NK-92 treated with Interleukin-12 subunit alpha and Interleukin-12 subunit beta, amount 100 ng/mL, for 24 hours (cell line): ENCODE measurements around the gene MTUS2.
"Not testable (repeated sequence)": the region's sequence is repeated elsewhere in the genome, so short reads cannot be mapped to it uniquely, and the experiment has no call there.

Experiments
- DNase-seq: peaks from one replicate; lab custom pipeline; 2025; lab: John Stamatoyannopoulos, UW

The MTUS2 gene

DNA sequence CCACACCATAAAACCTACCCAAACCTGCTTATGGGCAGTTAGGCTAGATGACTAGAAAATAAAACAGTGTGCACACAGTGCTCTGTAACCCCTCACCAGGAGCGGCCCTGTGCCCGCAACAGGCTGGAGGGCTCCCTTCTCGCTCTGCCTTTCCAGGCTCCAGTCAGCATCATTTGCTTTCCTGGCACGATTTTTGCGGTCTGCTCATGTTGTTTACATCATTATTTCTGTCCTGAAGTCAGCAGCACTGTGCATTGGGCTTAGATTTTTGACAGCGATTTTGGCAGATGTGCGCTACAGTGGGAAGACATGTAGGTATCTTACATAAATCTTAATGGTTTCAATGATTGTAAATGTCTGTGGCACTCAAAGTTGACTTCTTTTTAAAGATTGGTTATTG is 344.0 kb downstream of the MTUS2 start:
- DNase-seq, result no peak

DNA sequence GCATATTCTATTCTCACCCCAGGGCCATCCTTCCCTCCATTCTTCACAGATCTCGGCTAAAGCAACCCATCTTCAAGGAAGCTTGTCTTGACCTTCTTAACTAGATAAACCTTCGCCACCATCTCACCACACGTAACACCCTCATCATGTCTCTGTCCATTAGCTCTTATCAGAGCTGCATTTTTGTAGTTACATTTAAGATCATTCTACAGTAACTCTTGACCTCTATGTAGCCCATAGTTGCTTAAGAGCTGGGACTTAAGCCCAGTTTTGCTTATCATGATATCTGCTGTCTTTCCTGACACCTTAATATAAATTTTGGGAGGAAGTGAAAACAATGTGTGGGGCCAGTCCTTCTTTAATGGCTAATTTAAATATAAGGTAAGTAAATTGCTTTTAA is 345.1 kb downstream of the MTUS2 start:
- no peak for DNase-seq

DNA sequence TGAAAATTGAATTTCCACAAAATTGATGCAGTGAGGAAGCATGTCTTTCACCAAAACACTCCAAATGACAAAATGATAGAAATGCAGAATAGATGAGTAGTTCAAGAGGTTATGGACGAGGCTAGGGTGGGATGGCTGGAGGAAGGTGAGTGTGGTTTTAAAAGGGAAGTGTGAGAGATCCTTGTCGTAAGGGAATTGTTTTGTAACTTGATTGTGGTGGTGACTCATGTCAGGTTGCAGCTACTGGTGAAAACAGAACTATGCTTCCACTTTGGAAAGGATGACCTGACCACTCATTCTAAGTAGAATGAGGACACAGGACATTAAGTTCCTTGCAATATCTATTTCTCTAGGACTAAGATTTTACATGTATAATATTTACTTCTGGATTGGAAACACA is 345.7 kb downstream of the MTUS2 start:
- DNase-seq, result no peak

DNA sequence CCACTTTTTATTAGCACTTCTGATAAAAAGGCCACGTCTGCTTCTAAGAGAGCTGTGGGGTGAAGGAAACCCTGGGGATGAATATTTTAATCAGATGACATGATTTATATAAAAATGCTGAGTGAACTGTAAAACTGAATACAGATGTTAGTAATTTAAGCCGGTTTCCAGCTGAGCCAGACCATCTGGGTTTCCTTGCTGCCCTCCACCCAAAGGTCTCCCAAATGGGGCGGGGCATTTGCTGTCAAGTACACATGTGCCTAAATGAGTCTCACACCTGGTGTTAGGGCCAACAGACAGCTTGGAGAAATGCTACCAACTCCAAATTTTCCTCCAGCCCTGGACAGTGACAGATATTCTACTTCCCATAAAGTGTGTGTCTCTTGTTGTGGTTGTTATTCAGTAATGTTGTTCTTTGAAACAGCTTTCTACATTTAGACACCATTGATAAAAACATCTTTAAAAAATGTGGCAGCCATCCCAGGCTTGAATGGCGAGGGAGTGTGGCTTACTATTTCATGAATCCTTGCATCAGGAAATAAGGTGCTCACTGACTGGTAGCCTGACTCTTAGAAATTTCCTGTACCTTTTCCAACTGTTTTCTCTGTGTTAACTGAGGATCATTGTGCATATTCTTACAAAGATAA is 350.4 kb downstream of the MTUS2 start:
- no peak for DNase-seq

DNA sequence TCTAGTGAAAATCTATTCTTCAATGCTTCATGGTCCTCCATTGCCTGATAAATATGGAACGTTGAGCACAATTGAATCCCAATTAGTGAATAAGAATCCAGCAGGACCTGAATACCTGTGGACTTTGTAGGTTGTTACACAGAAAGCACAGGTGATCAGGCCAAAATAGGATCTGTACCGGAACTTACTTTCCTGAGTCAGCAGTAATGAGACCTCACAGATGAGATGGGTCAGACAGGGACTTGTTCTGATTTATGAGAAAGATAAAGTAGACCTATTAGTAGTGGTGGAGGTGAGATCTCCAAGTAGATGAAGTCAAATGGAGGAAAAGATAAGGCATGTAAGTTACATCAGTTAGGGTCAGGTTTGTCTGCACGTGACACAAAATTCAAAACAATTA is 351.1 kb downstream of the MTUS2 start:
- DNase-seq, result no peak

DNA sequence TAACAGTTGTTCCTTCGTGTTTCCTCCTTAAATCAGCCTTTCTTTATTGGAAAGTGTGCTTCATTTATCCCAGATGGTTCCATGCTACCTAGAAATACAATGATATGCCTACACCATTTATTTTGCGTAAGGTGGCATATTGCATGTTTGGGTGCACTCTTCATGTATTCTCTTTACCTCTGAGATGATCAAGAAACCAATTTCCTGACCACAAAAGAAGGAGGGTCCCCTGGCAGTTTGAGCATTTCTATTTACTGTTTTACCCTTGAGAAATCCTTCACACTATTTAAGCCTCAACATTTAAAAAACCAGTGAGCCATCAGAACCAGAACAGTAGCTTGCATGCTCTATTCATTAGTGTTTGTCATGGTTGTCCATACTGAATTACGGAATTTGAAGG is 354.0 kb downstream of the MTUS2 start:
- DNase-seq, result no peak

DNA sequence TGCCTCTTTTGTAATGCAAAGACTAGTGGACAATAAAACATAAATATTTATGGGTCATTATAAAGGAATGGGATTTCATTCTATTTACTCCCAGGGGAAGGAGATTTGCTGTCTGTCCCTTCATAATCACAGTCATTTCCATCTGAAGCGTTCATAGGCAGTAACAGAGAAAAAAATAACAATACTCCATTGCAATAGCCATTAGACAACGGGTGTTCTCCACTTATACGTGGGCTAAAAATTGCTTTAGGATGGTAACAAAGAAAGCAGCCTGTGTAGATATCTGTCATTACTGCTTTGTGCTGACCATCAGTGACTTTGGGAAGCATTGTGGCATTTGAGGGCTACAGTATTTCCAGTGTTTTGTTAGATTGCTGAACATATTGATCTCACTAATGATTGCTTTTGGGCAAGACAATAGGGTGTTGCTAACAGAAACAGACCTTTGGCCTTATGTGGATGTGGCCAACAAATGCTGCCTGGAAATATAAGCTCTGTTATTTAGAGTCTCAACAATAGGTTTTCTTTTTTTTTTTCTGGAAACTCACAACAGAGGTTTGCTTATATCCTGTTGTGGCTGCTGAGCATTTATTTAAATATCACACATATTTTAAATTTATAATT is 355.2 kb downstream of the MTUS2 start:
- DNase-seq, result no peak

DNA sequence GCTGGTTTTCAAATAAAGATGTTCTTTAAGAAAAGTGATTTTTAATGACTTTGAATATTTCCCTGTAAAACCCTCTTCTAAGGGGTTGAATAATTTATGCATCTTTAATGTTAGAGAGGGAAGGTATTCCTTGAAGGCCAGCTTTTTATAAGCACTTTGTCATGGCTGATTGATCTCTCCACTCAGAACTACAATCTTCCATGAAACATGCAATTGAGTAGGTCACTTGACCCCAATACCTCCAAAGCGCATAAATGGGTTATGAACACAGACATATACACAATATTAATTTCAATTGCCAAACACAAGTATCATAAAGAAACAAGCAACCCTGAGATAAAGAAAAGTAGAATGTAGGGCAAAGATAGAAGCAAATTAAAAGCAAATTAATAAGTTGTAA is 359.9 kb downstream of the MTUS2 start:
- DNase-seq, result no peak

DNA sequence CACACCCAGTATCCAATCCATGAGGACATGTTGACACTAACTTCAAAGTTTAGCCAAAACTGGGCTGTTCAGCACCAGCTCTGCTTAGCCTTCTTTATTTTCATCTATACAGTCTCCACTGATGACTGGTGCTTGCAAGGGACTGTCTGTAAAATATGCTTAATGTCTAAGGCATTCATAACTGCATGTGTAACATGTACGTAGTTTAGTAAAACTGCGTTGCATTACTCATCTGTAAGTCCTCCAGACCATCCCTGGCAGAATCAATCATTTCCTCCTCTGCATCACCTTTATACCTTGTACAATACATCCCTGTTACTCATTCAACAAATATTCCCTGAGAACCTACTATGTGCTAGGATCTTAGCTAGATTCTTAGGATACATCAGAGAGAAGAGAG is 362.1 kb downstream of the MTUS2 start:
- no peak for DNase-seq

DNA sequence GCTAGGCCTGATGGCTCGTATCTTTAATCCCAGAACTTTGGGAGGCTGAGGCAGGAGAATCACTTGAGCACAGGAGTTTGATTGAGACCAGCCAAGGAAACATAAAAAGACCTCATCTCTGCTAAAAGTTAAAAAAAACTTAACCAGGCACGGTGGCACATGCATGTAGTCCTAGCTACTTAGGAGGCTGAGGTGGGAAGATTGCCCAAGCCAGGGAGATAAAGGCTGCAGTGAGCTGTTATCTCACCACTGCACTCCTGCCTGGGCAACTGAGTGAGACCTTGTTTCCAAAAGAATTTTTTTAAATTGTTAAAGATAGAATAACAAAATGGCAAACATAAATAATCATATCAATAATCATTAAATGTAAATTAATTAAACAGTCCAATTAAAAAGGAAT is 365.8 kb downstream of the MTUS2 start:
- DNase-seq, result no peak

DNA sequence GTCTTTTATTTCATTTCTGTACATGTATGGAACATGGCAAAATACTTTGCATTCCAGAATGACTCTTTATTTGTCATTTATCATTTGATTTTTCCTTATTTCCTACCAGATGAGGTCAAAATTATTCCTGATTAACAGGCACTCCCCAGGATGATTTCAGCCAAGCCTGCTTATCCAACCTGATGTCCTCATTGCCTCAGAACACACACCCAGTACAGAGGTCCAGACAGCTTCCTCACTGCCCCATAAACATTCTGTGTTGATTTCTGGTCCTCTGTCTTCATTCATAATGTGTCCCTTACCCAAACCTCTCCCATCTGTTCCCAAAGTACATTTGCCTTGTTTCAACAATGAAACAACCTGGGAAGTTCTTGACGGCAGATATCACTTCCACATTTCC is 367.4 kb downstream of the MTUS2 start:
- no peak for DNase-seq

DNA sequence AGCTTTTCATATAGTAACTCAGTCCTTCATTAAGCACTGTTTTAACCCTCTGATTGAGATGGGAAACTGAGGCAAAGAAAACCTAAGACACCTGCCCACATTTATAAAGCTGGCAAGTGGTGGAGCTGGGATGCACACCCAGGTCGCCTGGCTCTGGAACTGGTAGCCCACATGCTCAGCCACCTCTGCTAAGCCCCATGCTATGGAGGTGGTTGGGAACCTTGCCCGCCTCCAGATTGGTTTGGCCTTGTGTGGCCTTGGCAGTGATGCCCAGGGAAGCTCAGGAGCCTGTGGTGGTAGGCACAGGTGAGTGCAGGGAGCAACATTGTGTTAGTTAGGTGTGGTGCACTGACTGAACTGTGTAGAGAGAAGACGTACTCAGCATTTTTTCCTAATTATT is 370.2 kb downstream of the MTUS2 start:
- DNase-seq, result no peak

DNA sequence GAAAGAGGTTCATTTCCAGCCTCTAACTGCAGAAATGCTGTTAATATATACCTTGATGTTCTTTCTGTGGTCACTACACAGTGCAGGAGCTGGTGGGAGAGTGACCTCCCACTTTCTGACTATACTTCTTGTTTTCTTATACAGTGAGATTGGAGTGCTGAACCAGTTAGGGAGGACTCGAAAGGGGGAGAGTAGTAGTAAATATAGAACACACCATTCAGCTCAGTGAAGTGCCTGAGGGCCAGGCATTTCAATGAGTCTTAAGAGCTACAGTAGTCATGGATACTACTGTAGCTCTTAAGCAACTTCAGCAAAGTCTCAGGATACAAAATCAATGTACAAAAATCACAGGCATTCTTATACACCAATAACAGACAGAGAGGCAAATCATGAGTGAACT is 372.9 kb downstream of the MTUS2 start:
- no peak for DNase-seq

DNA sequence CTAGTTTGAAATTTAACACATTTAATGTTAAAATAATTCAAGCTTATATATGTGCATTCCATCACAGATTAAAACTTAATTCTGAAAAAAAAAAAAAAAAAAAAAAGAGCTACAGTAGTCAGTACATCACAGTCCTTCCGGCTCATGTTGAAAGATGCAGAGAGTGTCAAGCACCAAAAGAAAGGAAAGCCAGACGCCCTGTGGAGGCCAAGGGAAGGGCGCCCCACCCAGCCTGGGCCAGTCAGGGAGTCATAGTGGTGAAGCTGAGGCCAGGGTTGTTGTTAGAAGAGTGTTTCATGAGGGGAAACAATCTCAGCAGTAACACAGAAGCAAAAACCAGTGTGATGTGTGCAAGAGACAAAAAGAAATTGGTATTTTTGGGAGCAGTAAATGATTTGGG is 375.3 kb downstream of the MTUS2 start:
- DNase-seq, result no peak

DNA sequence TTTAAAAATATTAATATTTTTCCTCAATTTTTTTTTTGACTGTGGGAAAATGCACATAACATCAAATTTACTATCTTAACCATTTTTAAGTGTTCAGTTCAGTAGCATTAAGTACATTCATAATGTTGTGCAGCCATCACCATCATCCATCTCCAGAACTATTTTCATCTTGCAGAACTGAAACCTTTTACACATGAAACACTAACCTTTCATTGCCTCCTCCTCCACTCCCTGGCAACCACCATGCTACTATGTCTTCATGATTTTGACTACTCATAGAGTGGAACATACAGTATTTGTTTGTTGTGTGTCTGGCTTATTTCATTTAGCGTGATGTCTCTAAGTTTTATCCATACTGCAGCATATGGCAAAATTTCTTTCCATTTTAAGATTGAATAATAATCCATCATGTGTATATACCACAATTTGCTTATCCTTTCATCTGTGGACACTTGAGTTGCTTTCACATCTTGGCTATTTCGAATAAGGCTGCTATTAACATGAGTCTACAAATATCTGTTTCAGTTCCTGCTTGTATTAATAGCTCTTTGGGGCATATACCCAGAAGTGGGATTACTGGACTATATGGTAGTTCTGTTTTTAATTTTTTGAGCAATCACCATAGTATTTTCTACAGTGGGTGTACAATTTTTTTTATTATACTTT is 376.4 kb downstream of the MTUS2 start:
- DNase-seq, result no peak

DNA sequence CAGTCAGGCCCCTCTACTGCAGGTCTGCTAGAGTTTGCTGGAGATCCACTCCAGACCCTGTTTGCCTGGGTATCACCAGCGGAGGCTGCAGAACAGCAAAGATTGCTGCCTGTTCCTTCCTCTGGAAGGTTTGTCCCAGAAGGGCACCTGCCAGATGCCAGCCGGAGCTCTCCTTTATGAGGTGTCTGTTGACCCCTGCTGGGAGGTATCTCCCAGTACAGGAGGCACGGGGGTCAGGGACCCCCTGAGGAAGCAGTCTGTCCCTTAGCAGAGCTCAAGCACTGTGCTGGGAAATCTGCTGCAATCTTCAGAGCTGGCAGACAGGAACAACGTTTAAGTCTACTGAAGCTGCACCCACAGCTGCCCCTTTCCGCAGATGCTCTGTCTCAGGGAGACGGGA is 382.6 kb downstream of the MTUS2 start:
- DNase-seq, result not testable (repeated sequence)

DNA sequence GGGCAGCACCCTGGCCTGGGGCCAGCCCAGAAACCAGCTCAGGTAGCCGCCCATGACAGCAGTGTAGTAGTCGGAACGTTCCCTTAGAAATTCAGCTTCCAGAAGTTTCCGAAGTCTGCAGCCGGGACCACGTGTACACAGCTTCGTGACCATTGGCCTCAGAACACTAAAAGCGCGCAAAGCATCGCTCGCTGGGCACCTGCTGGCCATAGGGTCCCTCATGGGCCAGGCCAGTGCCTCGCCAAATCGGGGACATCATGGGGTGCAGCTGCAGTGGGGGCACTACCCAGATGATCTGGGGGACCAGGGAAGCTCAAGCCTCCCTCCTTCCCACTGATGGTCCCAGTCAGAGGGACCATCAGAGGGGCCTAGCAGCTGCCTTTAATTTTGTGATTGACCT is 384.5 kb downstream of the MTUS2 start:
- DNase-seq, result no peak

DNA sequence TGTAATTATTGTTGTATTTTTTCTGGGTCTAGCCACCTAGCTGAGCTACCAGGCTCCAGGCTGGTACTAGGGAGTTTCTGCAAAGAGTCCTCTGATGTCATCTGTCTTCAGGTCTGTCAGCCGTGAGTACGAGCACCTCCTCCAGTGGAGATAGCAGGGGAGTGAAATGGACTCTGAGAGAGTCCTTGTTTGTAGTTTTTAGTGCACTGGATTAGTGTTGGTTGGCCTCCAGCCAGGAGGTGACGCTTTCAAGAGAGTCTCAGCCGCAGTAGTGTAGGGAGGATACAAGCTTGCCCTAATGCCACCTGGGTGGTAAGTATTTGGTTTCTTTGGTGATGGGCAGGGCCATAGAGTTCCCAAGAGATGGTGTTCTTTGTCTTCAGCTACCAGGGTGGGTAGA is 390.5 kb downstream of the MTUS2 start:
- DNase-seq, result no peak

DNA sequence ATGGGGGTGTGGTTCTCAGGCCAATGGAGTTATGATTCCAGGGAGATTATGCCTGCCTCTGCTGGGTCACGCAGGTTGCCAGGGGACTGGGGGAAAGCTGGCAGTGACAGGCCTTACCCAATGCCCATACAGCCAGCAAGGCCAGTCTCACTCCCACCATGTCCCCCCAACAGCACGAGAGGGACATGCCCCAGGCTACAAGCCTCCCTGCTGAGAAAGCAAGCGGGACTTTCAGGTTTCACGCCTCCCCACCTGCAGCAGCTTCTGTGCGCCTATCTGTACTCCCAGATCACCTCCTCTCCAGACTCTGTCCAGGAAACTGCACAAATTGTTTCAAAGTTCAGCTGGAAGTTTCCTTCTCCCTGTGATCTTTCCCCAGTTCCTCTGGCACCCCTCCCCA is 391.0 kb downstream of the MTUS2 start:
- not testable (repeated sequence) for DNase-seq

DNA sequence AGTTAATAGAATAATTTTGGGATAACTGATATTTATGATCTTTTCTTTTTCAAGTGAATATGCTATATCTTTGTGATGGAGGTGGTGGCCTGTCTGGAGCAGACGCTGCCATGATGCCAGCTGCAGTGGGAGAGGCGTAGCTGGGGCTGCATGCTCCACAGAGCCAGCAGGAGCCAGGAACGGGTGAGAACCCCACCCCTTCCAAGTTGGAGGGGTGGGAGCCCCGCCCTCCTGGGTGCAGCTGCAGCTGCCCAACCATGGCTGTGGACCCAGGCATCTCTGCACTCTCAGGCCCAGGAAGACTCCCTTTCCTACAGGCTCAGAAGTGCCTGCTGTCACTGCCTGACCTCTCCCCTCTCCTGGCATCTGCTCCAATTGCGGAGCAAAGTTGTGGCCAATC is 402.3 kb downstream of the MTUS2 start:
- DNase-seq, result no peak

DNA sequence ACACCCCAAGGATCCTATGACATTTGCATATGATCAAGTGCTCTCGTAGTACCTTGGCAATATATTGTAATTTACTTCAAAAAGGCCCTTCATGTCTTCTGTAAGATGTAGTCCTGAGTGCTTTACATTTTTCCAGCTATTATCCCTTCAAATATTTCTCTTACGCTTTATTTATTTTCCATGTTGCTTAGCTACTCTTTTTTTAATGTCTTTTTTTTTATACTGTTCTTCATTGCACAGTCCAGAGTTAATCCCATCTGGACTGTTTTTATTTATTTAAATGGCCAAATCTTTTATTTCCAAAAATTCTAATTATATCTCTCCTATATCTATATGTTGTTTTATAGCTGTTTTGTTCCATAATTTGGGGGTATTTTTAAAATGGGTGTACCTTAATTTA is 404.1 kb downstream of the MTUS2 start:
- no peak for DNase-seq

DNA sequence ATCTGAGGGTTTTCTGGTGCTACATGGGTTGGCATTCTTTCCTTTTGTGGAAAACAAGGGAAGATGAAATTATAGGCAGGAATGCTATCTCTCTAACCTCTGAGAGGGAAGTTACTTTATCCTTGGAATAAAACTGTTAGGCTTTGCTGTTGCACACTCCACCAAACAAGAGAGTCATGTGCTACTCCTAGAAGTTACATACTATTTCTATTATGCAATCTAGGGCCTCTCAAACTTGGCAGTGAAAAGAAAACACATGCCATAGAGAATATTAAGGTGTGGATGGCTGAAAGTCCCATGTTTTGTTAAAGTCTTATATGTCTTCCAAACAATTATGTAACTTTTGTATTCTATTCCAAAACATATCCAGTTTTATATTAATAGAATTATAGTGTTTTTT is 407.4 kb downstream of the MTUS2 start:
- no peak for DNase-seq

DNA sequence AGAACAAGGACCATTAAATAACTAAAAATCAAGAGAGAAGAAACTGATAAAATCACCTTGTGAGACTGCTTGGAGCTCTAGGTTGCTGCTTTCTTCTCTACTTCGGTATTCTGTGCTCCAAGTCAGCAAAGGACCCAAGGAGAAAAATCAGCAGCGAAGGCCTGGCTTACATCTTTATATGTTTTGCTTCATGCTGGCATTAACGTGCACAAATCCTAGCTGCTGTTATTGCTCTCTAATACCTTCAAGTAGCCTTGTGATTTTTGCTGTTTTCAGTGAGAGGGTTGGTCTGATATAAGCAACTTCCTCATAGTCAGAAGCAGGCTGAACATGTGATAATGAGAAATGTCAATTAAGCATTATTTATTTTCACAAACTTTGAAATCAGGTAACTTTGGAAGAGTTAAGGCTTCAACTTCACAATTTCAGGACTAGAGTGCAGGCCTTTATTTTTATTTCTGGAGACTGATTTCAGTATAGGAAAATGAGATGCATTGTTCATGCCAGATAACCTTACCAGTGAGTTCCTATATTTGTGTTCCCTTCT is 410.2 kb downstream of the MTUS2 start:
- no peak for DNase-seq
